CD4-positive, alpha-beta T cell treated with Interferon alpha-2 for 1 hour (primary cell): ENCODE data around the gene PREX1.

ENCODE experiments used
- DNase-seq, 2 donors: peaks; one replicate each; pipeline ENCODE4 v3.0.0-alpha.2; 2020 to 2022

PREX1 gene

DNA sequence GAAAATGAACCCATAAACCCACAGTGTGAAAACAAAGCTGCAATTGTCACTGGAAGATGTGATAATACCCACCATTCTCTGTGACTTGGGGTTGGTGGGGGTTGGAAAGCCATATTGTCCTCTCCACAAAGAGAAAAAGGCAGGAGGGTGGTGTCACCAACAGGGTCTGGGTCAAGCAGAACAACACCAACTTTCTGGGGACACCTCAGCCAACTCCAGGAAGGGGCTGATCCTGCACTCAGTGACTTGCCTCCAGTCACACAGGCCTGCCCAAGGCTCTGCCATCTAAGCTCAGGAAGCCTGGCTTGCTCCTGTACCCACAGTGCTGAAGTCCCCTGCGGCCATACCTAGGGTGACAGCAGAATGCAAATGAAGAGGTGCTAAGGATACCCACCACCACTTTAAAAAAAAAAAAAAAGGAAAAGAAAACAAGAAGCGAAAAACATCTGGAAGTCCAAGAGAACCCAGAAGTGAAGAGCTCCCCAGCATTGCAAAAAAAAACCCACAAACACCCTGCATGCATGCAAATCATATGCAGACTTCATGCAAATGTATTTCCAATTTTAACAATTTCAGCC, 110.6 kb downstream of the PREX1 start:
- peak in 1 of 2 donors; percentile 17 for DNase-seq

DNA sequence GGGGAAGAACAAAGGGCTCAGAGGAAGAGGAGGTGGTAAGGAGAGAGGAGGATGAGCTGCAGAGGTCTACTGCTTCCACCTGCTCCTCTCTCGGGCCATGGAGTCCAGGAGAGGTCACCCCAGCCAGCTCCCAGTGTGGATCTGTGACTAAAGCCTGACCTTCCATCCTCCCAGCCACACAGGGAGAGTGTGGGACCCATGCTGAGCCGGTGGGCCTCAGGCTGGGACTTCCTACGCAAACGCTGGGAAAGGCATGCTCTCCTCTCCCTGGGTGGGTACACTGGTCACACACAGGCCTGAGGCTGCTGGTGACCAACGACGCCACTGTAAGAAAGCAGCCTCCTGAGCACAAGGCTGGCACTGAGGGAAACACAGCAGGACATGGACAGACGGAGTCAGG, 111.3 kb downstream of the PREX1 start:
- no peak for DNase-seq

DNA sequence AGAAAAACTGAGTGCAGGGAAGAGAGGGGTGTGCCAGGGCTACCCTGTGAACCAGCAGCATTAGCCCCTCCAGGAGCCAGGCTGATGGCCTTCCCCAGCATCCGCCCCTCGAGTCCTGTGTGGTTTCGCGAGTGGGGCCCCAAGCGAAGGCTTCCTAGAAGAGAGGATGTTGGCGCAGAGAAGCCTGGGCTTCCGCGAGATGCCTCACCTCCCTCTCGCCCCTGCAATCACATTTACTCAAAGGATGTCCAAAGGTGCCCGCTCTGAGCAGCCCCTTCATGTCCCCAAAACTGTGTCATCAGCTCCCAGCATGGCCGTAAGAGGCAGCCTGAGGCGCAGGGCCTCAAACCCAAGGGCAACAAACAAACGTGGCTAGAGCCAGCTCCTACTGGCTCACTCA, 111.7 kb downstream of the PREX1 start:
- DNase-seq = peak; percentile 34 to 68

DNA sequence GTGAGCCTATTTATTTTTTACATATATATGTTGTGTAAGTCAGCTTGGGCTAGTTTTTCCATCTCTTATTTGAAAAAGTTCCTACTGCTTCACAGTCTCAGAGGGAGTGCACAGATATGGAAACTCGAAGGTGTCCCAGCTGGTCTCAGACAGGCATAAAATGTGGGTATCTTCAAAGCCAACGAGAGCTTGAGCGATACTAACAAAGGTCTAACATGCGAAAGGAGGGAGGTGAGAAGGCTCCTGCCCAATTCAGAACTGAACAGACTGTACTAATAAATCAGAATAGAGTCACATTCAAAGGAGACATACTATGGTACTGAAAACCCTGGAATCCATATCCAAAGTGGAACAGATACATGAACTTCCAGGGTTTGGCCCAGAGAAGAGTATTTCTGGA, 113.0 kb downstream of the PREX1 start:
- no peak for DNase-seq

DNA sequence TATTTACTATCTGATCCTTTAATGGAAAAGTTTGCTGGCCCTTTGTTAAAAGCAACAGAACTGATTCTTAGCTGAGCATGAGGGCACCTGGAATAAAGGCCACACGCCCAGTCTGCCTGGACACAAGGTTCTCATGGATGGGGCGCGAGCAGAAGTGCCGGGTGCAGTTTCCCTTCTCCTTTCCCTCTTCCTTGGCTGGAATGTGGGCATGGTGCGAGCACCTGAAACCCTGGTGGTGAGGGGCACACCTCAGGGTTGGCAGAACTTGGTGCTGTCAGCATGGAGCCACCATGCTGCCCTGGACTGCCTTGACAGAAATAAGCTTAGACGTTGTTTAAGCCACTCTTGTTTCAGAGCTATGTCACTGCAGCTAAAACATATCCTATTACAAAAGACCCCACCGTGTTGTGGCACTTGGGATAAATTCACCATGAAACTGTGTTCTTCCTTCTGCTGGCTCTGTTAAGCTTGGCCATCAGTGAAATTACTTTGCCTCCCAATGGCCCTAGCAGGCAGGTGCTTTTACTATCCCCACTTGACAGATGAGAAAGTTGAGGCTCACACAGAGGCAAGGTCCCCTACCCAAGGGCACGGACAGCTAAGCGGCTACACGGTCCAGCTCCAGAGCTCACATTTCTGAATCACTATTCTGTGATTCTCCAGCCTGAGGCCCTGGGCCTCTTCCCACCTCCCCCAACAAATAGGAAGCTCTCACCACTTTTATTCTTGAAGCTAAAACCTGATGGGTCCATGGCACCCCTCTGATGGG, 115.9 kb downstream of the PREX1 start:
- DNase-seq = no peak

DNA sequence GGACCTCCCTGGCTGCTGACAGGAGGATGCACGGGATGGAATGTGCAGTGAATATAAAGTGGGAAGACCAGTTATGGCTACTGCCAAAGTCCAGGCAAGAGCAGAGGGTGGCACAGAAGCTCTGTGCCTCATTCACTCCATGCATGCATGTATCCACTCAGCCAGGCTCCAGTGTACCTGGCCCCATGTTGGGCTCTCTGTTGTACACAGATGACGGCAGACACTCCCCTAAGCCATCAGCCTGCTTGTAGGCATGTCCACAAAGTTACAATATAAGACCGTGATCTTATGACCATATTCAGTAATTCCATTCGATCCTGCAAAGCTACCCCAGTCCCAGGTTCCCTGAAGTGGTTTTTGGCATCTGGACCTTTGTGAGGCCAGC, 116.8 kb downstream of the PREX1 start:
- no peak for DNase-seq

DNA sequence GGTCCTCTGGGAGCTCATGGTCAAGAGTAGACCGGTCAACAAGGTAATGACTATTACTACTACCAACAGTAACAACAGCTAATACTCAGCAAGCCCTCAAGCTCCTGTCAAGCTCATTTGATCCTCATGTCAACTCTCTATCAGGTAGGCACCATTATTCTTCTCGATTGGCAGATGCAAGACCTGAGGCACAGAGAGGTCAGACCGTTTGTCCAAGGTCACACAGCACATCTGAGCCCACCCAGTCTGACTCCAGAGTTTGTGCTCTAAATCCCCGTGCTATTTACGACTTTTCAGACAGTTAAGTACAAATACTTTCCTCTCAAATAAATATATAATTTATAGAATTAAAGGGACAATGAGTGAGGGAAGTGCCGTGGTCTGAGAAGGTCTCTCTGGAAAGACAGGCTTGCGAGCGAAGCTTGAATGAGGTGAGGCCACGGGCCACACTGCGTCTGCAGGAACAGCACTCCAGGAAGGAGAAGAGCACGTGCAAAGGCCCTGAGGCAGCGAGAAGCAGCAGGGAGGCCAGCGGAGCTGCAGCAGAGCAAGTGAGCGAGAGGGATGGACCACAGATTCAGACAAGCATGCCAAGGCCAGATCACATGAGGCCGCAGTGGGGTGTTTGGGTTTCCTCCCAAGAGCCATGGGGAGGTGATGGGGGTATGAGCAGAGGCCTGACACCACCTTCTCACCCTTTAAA, 117.3 kb downstream of the PREX1 start:
- DNase-seq = no peak

DNA sequence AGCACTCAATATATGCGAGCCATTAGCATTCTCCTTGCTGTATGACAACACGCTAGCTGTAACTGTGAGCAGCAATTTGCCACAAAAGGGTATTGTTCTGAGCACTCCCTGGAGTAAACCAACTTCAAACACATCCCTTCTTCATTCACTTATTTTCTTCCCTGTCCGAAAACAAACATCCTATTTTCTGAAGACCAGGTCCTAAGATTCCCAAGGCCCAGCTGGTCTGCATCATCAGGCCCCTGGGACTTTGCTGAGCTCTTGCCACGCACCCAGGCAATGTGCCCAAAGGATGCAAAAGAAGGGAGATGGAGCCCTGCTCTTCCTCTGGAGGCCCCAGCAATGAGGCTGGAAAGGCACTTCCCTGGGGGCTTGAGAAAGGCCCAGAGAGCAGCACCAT, 118.1 kb downstream of the PREX1 start:
- DNase-seq = no peak

DNA sequence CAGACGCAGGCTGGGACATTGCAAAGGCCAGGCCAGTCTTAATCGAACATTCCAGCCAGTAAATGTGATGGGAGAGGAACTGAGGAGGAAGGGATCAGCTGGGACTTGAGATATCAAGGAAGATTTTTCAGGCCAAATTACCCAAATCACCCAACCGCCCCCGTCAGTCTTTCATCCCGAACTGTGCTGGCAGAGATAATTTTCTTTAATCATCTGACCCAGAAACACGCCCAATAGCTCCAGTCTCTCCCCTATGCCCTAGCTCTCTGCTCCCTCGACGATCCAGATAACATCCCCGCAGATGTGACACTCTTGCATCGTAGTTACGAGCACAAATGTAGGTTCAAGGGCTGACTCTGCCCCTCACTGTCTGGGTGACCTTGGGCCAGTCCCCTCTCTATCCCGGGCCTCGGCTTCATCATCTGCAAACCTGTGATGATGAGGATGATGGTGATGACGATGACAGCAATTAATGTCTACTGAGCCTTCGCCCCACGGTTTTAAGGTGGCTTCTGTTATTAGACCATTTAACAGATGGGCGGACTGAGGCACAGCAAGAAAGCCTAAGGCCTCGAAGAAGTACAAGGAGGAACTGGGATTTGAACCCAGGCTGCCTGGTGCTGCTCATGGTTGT, 118.6 kb downstream of the PREX1 start:
- no peak for DNase-seq

DNA sequence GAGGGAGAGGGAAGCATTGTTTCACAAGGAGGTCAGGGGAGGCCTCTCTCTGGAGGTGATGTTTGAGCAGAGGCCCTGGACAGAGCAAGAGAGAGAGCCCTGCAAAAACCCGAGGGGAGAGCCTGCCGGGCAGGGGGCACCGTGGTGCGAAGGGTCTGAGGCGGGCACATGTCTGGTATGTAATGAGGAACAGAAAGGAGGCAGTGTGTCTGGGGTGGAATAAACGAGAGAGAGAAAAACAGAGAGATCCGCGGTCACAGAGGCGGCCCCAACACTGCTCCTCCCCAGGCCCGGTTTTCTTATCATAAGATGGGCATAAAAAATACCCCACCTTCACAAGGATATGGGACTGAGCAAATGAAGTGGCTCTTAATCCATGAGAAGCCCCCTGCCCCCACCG, 119.2 kb downstream of the PREX1 start:
- no peak for DNase-seq

DNA sequence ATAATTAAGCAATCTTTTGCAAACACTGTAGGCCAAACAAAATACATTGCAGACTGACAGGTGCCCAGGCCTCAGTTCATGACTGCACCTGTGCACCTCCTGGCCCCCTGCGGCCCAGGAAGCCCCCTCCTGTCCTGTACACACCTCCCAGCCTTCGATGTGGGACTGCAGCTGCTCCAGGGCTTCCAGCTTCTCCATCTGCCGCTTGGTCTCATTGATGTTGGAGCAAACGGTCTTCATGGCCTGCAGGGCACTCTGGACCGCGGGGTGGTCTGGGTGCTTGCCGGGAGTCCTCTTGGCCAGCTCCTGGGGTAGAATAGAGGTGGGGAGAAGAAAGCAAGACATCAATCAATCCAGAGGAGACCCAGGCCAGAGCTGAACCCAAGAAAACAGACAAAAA, 119.7 kb downstream of the PREX1 start:
- DNase-seq = no peak

DNA sequence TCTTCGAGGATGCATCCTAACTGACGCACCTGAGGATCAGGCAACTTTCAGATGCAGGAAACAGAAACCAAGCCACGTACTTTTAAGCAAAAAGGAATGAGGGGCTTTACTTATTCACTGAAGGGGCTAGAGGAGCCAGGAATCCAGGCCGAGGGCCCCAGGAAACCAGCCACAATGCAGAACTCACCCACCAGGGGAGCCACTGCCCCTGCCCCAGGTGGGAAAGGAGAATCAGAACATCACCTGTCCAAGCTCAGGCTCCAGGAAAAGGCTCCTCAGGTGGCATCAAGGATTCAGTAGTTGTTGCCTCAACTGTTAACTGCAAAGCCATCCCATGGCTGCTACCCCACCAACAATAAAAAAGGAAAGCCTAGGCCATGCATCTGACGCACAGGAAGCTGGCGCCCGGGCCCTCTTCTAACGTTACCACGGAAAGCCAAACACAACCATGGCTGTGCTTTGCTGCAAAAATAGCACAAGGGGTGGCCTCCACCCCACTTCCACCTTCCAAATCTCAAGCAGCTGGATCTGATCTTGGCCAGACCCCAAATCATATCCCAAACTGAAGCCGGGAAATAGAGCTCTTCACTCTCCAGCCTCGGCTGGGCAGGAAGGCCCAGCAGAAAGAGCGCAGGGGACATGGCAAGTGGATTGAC, 121.0 kb downstream of the PREX1 start:
- peak in 1 of 2 donors; percentile 16 for DNase-seq

DNA sequence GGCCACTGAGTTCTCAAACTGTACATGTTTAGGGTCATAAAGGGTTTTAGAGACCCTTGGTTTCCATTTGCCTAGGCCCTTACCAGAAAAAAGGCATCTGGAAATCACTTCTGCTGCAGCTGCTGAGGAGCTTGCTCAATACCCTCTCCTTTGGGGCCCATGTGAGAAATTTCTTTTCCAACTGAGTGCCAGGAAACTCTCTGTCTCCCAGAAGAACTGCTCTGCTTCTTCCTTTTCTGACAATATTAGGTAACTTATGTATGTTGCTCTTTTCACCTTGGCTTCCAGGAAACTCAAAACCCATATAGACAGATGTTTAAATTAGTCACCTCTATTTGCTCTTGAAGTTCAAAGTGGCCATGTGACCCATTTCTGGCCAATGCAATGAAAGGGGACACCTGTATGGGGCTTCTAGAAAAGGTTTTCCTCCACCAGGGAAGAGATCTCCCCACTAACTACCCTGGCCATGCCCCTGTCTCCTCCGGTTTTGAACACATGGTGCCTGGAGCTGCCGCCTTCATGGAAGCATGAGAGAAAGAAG, 121.6 kb downstream of the PREX1 start:
- no peak for DNase-seq

DNA sequence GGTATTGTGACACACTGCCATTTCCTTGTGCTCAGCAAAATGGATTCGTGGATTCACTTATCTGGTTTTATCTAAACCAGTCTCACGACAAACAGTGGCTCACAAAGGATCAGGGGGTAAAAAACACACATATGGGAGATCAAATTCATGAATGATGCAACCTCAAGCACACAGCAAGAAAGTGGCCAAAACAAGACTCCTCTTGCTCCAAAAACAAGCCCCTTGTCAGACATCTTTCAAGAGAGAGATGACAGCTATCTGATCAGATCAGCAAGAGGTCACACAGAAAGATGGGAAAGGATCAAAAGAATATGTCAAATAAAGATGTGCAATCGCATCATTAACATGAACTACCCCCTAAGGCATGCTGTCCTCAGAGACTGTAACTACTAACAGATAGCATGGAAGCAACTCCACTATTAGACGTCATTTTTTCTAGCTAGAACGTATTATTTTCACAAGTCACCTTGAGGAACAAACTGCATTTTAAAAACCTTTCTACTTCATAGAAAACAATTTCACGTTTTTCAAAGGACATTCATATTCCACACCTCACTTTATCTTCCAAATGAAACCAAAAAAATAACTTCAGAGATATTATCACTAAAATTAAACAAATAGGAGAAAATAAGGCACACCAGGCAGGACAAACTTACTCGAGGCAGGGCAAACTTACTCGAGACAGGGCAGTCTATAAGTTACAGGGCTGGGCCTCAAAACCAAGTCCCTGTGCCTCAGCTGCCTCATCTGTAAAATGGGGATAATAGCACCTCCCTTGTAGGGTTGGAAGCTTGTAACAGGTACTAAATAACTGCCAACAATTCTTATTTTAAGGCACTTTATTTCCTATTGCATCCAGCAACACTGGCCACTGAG, 122.3 kb downstream of the PREX1 start:
- DNase-seq = no peak

DNA sequence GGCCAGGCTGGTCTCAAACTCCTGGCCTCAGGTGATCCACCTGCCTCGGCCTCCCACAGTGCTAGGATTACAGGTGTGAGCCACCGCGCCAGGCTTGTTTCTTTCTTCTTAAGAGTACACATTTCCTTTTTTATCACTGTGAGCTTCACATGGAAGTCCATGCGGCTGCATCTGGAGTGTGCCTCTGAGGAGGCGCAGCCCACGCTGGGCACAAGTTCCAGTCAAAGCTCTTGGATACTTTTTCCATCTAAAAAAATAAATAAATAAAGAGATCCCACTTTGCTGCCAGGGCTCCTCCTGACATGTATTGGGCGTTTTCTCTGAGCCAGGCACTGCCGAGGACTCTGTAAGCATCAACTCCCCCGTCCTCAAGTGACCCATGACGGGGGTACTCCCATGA, 123.0 kb downstream of the PREX1 start:
- no peak for DNase-seq

DNA sequence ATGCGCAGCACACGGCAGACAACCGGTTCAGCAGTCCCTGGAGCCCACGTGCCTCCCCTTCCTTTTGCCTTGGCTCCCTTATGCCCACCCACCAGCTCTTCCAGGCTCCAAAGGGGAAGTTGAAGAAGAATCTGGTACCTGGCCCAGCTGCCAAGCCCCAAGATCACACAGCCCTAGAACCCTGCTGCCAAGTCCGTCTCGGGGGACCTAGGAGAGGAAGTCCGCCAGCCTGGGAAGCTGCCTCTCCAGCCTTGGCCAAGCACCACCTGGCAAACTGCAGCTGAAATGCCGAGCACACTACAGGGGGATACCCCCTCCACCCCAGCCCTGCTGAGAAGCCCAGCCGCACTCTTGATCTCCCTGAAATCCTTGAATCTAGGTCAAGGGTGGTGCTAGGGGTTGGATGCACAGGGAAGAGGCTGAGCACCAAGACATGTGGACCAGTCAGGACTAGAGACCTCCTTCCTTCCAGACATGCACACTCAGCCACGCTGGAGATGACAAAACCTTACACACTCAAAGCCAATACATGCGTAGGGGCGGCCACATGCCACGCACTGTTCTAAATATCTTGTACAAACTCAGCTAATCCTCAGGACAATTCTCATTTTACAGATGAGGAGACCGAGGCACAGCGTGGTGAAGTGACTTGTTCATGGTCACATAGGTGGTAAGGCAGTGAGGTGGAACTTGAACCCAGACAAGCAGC, 124.1 kb downstream of the PREX1 start:
- DNase-seq = no peak

DNA sequence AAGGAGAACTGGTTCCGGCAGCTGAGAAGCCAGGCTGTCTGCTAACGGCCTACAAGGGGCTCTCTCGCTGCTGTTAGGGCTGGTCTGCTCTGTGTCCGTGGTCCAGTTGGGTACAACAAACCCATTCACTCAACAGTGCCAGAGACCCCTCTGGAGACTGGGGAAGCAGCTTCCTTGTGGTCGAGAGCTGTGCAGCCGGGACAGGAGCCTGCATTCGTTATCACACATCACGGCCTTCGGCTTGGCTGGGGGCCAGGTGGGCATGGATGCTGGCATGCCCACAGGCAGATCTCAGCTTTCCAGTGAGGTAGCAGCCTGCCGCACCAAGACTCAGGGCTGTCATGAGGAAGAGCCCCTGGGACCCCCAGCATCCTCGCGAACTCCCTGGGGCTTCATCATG, 124.7 kb downstream of the PREX1 start:
- no peak for DNase-seq

DNA sequence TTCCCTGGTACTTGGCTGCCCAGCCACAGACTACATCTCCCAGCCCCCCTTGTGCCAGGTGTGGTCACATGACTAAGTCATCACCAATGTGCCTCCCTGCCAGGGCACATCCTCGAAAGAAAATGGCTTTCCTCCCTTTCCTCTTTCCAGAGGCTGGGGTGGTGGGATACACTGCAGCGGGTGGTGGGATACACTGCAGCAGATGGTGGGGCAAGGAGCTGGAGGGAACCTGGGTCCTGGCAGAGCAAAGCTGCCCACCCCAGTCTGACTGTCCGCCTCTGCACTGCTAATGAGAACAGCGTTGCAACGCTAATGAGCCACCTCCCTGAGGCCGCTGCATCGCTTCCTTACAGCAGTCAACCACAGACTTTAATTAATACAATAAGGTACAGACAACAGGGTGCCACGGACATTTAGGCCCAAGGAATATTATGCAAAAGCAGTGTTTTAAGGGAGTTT, 125.3 kb downstream of the PREX1 start:
- no peak for DNase-seq

DNA sequence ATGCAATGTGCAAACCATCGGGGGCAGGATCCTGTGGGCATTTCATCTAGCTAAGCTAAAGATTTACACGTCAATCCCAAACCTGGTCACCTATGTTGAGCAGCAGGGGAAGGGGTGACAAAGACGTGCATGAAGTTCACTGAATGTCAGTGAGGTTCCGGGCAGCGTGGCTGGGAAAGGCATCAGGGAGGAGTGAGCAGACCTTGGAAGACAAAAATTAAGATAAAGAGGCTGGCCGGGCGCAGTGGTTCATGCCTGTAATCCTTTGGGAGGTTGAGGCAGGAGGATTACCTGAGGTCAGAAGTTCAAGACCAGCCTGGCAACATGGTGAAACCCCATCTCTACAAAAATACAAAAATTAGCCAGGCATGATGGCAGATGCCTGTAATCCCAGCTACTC, 126.1 kb downstream of the PREX1 start:
- no peak for DNase-seq

DNA sequence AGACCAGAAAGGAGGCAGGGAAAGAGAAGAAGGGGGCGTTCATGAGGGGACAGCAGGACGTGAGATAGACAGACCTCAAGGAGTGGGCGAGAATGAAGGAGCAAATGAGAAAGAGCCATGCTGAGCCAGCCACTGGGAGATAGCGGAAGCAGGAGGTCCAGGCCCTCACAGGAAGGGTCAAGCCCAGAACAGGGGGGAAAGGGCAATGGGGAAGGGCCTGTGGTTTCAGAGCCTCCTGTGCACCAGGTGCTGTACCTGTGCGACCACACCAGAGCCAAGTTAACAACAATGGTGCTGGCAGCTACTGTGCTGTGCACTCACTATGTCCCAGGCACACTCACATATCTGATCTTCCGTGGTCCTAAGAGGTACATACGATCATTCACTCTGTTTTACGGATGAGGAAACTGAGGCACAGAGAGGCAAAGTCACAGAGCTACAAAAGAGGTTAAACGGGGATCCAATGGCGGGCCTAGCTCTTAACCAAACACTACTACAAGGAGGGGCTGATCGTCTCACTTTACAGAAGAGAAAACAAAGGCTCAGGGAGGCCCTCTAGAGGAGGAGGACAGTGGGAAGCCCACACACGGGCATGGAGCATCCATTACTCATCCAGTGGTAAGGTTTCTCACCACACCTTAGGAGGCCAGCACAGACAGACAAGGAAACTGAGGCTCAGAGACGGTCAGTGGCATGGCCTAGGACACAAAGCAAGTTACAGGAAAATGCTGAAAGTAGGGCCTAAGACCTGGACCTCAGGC, 129.1 kb downstream of the PREX1 start:
- DNase-seq = no peak
